ENCODE measurements around the gene MIER2.

The MIER2 gene

DNA sequence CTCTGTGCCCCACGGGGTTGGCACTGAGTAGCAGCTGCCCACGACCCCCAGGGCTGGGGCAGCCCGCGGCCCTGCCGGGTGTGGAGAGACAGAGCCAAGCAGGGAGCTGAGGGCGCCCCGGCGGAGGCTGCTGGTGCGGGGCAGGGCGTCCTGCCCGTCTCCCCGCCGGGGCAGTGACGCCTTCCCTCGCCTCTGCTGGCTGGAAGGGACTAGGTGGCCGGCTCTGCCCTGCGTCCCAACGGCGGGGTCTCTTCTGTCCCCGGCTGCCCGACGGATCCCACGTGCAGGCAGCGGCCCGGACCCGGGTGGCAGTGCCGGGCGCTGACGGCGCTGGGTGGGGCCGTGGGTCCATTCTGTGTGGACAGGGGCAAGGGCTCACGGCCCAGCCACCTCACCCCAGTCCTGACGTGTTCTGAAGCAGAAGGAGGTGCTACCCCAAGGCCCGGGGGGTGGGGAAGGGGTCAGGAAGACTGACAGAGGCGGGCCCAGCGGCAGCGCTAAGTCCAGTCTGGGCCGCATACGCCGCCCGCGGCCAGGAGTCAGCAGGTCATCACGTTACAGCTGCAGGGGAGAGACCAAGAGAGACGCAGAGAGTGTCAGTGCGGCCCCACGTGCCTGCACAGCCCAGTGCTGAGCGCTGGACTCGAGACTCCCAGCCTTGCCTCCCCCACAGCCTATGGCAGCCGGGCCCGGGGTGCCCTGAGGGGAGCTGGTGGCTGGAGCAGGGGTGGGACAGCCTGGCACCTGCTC, 38.3 kb downstream of the MIER2 start:
- no peak for DNase-seq

DNA sequence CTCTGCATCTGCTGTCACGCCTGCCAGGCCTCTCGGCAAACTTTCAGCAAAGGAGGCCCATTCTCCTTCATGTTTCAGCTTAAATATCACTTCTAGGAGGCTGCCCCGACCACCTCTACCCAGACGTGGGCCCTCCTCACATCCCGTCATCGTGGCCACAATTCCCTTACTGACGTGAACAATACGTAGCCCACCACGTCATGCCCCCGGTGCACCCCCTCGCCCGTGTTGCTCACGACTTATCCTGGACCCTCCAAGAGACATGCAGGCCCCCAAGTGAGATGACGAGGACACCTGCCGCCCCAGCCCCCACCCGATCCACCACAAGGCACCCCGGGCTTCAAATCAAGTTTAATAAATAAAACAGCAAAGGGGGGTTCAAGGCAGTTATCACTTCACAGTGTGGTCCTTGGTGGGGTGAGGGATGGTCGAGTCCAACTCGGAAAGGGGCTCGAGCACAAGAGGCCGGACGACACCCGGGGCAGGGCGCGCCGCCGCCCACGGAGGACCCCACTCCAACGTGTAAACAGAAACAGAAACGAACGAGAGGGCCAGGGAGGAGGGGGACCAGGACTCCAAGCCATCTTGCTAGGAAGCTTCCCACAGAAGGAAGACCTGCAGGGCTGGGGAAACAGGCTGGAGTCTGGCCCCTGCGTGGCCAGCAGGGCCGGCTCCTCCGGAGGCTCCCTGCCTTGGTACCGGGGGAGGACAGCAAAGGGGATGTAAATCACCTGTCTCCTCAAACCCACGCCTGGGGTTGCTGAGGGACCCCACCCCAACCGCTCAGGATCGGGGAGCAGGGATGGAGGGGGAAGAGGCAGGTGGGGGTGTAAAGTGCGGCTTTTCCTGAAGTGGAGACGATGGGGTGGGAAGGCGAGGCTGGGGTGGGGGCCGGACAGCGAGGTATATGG, 39.1 kb downstream of the MIER2 start:
- no peak for DNase-seq

DNA sequence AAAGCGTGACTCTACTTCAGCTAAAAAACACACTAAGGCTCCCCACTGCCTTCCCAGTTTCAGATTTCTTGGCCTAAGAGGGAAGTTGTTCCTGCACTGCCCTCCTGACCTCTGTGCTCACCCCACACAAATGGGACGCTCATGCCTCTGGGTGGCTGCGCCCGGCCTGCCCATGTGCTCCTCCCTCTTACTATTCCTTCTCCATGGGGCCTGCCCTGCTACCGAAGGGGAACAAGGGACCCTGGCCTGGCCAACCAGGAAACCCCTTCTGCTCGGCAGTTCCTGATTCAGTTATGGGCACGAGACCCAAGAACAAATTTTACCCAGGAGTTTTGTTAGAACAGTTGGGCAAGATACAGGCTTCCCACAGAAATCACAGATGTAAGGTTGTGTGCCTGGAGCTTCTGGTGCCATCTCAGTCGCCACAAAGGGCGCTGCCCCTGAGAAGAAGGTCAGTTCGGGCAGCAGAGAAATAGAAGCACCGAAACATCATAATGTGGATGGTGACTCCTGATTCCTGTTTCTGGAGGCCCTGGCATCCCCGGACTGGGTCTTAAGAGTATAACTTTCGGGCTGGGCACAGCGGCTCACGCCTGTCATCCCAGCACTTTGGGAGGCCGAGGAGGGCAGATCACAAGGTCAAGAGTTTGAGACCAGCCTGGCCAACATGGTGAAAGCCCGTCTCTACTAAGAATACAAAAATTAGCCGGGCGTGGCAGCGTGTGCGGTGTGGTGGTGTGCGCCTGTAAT, 47.9 kb downstream of the MIER2 start:
- no peak for DNase-seq

- no peak for DNase-seq
Measured at GRCh38 chr19:295687-296370, 48.8 kb downstream of the MIER2 start.

DNA sequence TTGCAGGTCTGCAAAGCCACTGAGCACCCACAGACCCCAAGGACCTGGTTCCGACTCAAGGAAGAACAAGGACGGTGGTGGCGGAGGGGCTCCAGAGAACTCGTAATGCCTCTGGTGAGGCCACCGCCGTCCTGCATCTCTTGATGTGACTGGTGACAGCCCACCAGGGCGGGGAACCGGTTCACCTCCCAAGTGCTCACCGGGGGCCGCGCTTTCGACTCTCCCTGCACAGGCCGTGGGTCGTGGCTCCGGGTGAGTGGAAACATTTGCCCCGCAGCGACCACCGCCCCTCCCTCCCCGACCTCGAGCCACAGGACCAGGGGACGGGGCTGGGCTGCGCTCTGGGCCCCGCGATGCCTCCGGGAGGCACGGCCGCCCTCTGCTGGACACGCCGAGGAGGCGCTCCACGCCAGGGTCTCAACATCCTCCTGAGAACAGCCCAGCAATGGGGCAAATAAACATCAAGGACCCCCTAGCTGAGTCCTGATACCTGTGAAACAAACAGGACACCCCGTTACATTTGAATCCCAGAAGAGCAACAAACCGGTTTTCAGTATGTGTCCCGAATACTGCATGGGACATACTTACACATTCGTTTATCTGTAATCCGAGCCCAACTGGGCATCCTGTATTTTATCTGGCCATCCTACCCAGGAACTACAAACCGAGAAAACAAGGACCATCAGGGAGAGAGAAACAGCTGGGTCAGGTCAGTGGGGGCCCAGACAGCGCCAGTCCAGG, 49.5 kb downstream of the MIER2 start:
- DNase-seq = no peak

- DNase-seq = no peak
Measured at GRCh38 chr19:294341-294945, 50.2 kb downstream of the MIER2 start.

DNA sequence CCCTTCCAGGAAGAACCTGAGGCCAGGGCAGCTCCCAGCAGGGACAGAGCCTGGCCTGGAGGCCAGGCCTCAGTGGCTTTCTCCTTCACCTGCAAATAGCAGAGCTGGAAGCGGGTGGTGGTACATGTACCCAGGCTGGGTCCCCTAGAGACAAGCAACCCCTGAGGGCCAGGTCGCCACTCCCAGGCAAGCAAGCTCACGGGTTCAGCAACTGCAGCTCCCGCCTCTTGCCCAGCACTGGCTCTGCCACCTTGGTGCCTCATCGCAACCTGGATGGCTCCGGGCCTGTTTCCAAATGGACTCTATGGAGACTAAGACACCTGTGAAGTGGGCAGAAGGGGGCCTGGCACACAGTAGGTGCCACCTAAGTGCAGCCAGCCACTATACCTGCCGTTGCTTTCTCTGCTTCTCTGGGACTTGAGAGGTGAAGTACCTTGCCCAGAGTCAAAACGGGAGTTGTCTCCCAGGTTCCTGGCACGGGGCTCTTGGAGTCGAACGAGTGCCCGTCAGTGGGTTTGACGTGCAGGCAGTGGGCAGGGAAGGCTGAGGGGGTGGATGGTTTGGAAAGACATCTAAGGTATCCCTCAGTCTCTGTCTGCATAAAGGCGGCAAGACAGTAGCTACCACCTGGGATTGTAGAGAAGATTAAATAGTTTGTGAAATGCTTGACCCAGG, 51.0 kb downstream of the MIER2 start:
- DNase-seq = no peak

DNA sequence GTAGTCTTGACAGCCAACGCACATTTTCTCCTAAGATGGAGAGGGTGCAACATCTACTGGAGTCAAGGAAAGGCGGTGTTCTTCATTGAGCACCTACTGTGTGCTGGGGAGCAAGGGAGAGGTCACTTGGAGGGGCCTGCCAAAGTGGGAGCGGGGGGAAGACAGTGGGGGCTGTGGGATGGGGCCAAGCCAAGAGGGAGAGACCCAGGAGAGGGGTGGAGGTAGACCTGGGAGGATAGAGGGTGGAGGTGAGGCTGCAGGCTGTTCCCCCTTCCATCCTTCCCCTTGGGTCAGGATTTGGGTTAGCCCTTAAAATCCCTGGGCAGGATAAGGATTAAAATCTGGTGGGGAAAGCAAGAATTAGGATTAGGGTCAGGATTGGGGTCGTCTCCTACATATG, 51.6 kb downstream of the MIER2 start:
- DNase-seq = no peak

- DNase-seq = no peak
Measured at GRCh38 chr19:292281-292884, 52.2 kb downstream of the MIER2 start.

DNA sequence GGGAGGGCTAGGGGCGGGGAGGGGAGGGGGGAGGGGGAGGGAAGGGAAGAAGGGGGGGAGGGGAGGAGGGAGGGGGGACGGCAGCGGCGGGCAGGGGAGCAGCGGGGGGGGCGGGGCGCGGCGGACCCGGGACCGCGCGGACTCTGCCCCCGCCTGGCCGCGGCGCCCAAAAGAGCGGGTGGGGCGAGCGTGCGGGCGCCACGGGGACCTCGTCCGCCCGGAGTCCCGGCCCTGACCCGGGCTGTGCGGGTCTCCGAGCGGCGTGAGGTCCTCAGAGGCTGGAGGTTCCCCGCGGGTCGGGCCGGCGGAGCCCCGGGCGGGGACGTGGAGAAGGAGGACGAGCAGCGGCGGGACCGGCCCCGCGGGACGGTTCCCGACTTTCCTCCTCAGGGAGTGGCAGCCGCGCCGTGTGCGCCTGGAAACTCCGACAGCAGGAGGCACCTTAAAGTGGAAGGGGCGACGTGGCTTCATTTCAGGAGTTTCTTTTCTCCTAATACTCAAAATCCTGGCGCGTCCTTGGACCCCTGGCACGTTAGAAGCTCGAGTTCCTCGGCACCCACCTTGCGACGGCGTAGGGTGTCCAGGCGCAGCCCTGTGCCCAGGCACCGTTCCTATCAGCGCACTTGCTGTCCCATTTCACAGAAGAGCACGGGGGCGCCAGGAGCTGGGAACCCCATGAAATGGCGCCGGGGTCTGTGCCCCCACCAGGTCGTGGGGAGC, 52.9 kb downstream of the MIER2 start:
- no peak for DNase-seq

- DNase-seq = no peak
Measured at GRCh38 chr19:291006-291521, 53.5 kb downstream of the MIER2 start, which contains the start of gene PLPP2. PLPP2 (minus strand) TSS chr19:291403; CDS start chr19:291336, 67 bp downstream.

DNA sequence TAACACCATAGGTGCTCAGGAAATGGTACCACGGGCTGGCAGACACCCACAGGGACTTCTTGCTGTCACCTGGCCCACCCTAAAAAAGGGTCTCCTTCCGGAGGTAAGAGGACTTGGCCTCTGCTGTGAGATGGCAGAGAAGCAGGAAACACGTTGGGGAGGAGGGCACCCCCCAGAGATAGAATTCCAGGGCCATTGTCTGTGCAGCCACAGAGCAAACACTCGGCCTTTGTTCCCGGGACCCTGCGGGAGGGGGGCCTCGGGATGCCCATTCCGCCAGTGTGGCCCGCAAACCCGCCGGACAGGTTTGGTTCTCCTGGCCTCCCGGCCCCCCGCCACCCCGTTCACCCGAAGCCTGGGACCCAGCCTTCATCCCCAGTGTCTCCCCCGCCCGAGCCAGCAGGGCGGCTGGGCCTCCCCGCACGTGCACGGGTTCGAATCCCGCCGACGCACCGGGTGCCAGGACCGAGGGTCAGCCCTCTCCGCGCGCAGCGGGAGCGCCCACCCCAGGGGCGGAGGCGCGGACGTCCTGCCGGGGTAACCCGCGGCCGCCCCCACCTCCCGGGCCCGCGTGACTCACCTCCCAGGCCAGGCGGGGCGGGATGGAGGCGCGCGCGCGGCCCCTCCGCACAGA, 54.1 kb downstream of the MIER2 start:
- DNase-seq = no peak

DNA sequence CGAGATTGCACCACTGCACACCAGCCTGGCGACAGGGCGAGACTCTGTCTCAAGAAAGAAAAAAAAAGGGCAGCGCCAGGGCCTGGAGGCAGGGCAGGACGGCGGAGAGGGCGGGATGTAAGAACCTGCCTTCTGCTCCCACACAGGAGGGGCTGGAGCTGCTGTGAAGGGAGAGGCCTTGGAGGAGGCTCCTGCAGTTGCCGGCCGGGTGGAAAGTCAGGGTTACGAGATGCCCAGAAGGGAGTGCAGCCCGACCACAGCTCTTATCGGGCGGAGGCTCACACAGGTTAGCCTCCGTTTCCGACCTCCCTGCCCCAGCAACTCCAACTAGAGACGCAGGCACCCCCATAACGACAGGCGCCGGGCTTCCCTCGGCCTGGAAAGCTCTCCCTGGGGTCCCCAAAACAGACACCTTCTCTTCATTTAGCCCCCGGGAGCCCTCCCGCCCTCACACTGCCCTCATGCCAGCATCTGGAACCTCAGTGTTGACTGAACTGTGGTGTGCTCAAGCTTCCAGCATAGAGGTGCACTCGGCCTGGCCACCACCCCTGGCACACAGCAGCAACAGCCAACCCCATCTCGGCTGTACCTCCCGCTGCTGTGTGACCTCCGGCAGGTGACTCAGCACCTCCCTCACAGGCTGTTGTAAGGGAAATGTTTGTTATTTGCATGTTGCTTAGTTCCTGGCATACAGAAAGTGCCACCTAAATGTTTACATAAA, 54.8 kb downstream of the MIER2 start:
- no peak for DNase-seq

DNA sequence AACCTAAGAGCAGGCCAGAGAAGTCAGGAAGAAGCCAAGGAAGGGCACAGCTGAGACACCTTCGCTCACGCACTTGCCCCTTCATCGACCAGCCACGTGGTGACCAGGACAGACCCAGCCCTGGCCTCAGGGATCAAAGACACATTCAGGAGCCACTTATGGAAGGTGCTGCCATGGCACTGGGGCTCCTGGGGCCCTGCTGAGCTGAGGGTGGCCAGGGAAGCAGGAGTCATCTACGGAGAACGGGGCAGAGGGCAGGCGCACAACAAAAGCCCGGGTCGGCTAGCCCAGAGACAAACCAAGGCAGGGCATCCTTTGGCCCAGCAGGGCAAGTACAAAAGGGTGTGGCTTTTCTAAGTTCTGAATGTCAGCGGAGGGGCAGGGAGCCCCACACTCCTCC, 55.7 kb downstream of the MIER2 start:
- DNase-seq = no peak

- no peak for DNase-seq
Measured at GRCh38 chr19:287381-287871, 57.2 kb downstream of the MIER2 start.

DNA sequence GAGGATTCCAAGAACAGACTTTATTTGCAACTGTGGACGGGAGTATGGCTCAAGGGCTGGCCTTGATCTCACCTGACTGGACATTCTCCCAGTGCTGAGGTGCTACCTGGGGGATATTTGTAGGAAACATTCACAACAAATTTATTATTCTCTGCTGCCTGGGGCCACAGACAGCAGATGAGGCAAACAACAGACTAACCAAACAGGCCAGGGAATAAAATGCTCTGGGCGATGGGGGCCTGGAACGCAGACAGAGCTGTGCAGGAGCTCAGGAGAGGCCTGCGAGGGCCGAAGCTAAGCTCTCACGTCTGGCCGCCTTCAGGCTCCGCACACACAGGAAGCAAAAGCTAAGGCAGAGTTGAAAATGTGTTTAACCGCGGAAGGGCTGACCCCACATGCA, 61.2 kb downstream of the MIER2 start:
- DNase-seq = no peak

- no peak for DNase-seq
Measured at GRCh38 chr19:282501-282900, 62.1 kb downstream of the MIER2 start.

DNA sequence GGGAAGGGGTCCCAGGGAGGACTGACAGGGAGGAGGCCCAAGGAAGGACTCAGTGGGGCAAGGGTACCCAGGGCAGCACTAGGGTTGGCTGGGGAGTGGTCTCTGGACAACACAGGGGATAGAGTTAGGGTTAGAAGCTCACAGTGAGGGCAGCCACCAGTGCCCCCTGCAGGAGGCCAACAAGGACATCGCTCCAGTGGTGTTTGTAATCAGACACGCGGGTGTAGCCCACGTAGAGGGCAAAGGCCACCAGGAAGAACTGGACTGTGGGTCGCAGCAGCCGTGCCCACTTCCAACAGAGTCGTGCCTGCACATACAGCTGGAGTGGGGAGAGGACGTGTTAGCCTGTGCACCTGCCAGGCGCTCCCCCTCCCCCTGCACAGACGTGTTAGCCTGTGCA, 62.6 kb downstream of the MIER2 start:
- DNase-seq = no peak

Data from cerebellar nuclear complex (tissue), 1 donor.